ENCODE data around the gene PALD1.

Gene PALD1

GRCh38 chr10:70441161-70441894, 37.2 kb upstream of the PALD1 start, which contains the start of gene NODAL:
TSS of gene NODAL (minus strand) at chr10:70441681. CDS start at chr10:70441667, 14 bp downstream.
- peak within 1 kb of the TSS; percentile 77 for H3K4me3 ChIP-seq (ENCODE audit: low read depth, low read length)
- peaks cover 6% of the 10 kb centered on the region; the same call in 1 of the 2 replicates for H3K36me3 ChIP-seq (ENCODE audit: control insufficient read depth, insufficient read depth, low read length)
- H3K27ac ChIP-seq (ENCODE audit: low read depth, low read length): peak within 1 kb of the TSS; percentile 93
- no peaks in the 10 kb centered on the region for H3K9me3 ChIP-seq (ENCODE audit: control insufficient read depth, insufficient read depth, low read depth, low read length)
- peaks cover 45% of the 10 kb centered on the region for H3K27me3 ChIP-seq (ENCODE audit: control insufficient read depth, insufficient read depth, low read length)
- H3K4me1 ChIP-seq (ENCODE audit: control insufficient read depth, insufficient read depth, low read length): peaks cover 48% of the 10 kb centered on the region
- peak within 1 kb of the TSS; percentile 98 for H3K9ac ChIP-seq (ENCODE audit: low read length)

DNA sequence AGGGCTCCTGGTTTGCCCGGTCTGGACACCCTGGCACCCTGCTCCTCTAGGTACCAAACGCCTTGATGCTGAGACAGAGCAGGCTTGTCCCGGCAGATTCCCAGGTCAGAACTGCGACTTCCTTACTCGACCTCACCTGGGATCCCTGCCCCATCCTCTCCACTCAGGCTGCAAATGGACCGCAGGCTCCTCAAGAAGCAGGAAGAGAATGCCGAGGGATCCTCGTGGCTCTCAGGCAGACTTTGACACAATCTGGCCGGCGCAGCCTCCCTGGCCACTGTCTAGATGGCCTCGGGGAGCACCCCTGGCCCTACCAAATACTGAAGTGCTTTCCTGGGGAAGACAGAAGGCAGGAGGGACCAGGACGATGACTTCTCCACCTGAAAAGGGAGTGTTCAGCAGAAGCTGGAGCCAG, 36.7 kb upstream of the PALD1 start:
- H3K4me1 ChIP-seq (ENCODE audit: control insufficient read depth, insufficient read depth, low read length): peaks cover 52% of the 10 kb centered on the region
- peaks cover 6% of the 10 kb centered on the region; the same call in 1 of the 2 replicates for H3K36me3 ChIP-seq (ENCODE audit: control insufficient read depth, insufficient read depth, low read length)
- no peaks in the 10 kb centered on the region for H3K9me3 ChIP-seq (ENCODE audit: control insufficient read depth, insufficient read depth, low read depth, low read length)
- H3K9ac ChIP-seq (ENCODE audit: low read length): peak overlapping the region; percentile 98
- peak overlapping the region; percentile 93 for H3K27ac ChIP-seq (ENCODE audit: low read depth, low read length)
- peak overlapping the region; percentile 77 for H3K4me3 ChIP-seq (ENCODE audit: low read depth, low read length)
- peaks cover 45% of the 10 kb centered on the region for H3K27me3 ChIP-seq (ENCODE audit: control insufficient read depth, insufficient read depth, low read length)

DNA sequence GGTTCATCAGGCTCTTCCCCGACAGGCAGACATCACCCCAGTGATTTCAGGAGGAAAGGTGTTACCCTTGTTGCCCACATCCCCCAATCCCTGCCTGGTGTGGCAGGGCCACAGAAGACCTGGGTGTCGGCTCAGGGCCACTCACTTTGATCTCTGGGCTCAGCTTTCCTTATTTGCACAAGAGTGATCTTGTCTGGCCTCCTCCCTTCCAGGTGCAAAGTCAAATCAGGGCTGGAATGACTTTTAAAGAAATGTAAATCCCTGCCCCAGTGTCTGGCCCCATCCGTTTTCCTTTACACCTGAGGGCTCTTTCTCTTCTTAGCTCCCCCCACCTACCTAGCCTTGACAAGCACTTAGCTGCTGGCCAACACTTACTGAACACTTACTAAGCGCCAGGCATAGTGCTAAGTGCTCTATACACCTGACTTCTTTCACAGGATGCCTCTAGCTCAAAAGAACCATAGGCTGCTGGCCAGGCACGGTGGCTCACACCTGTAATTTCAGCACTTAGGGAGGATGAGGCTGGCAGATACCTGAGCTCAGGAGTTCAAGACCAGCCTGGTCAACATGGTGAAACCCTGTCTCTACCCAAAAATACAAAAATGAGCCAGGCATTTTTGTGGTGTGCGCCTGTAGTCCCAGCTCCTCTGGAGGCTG, 36.1 kb upstream of the PALD1 start:
- Histone ChIP-seq H3K4me3 (ENCODE audit: low read depth, low read length) (peak overlapping the region; percentile 77), H3K9ac (ENCODE audit: low read length) (peak overlapping the region; percentile 98), H3K27me3 (ENCODE audit: control insufficient read depth, insufficient read depth, low read length) (peaks cover 45% of the 10 kb centered on the region), H3K4me1 (ENCODE audit: control insufficient read depth, insufficient read depth, low read length) (peaks cover 49% of the 10 kb centered on the region), H3K9me3 (ENCODE audit: control insufficient read depth, insufficient read depth, low read depth, low read length) (no peaks in the 10 kb centered on the region), H3K36me3 (ENCODE audit: control insufficient read depth, insufficient read depth, low read length) (peaks cover 6% of the 10 kb centered on the region; the same call in 1 of the 2 replicates), H3K27ac (ENCODE audit: low read depth, low read length) (peak overlapping the region; percentile 93; the same call in 1 of the 2 replicates)

DNA sequence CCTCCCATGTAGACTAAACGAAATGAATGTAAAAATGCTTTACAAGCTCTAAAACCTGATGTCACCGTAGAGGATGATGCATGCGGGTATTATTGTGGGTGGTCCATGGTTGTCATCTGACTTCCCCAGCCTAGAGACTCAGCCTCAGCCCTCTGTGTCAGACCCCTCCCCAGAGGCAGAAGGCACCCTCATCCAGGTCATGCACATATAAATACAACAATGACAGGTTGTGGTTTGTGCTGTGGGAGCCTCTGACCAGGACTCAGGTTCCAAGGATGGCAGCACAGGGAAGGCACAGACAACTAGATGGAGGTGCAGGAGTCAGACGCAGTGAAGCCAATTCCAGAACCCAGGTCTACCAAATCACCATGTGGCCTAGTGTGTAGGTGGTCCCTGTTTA, 33.8 kb upstream of the PALD1 start:
- Histone ChIP-seq H3K27ac (ENCODE audit: low read depth, low read length) (no peak overlapping the region), H3K4me3 (ENCODE audit: low read depth, low read length) (no peak overlapping the region), H3K27me3 (ENCODE audit: control insufficient read depth, insufficient read depth, low read length) (peaks cover 34% of the 10 kb centered on the region), H3K4me1 (ENCODE audit: control insufficient read depth, insufficient read depth, low read length) (peaks cover 45% of the 10 kb centered on the region), H3K9ac (ENCODE audit: low read length) (no peak overlapping the region), H3K36me3 (ENCODE audit: control insufficient read depth, insufficient read depth, low read length) (no peaks in the 10 kb centered on the region), H3K9me3 (ENCODE audit: control insufficient read depth, insufficient read depth, low read depth, low read length) (no peaks in the 10 kb centered on the region)

- Histone ChIP-seq H3K4me1 (ENCODE audit: control insufficient read depth, insufficient read depth, low read length) (peaks cover 52% of the 10 kb centered on the region), H3K36me3 (ENCODE audit: control insufficient read depth, insufficient read depth, low read length) (no peaks in the 10 kb centered on the region), H3K9me3 (ENCODE audit: control insufficient read depth, insufficient read depth, low read depth, low read length) (no peaks in the 10 kb centered on the region), H3K27me3 (ENCODE audit: control insufficient read depth, insufficient read depth, low read length) (peaks cover 22% of the 10 kb centered on the region), H3K9ac (ENCODE audit: low read length) (peak overlapping the region; percentile 51), H3K4me3 (ENCODE audit: low read depth, low read length) (no peak overlapping the region), H3K27ac (ENCODE audit: low read depth, low read length) (peak overlapping the region; percentile 41; the same call in 1 of the 2 replicates)
Observed at GRCh38 chr10:70445718-70446657, 32.6 kb upstream of the PALD1 start.

GRCh38 chr10:70448236-70448635, 30.3 kb upstream of the PALD1 start:
- Histone ChIP-seq H3K9ac (ENCODE audit: low read length) (no peak overlapping the region), H3K27ac (ENCODE audit: low read depth, low read length) (no peak overlapping the region), H3K36me3 (ENCODE audit: control insufficient read depth, insufficient read depth, low read length) (no peaks in the 10 kb centered on the region), H3K4me3 (ENCODE audit: low read depth, low read length) (no peak overlapping the region), H3K4me1 (ENCODE audit: control insufficient read depth, insufficient read depth, low read length) (peaks cover 38% of the 10 kb centered on the region), H3K9me3 (ENCODE audit: control insufficient read depth, insufficient read depth, low read depth, low read length) (no peaks in the 10 kb centered on the region), H3K27me3 (ENCODE audit: control insufficient read depth, insufficient read depth, low read length) (no peaks in the 10 kb centered on the region)

- Histone ChIP-seq H3K27ac (ENCODE audit: low read depth, low read length) (peak overlapping the region; percentile 52; the same call in 1 of the 2 replicates), H3K27me3 (ENCODE audit: control insufficient read depth, insufficient read depth, low read length) (peaks cover 37% of the 10 kb centered on the region), H3K36me3 (ENCODE audit: control insufficient read depth, insufficient read depth, low read length) (no peaks in the 10 kb centered on the region), H3K9ac (ENCODE audit: low read length) (peak overlapping the region; percentile 64), H3K4me1 (ENCODE audit: control insufficient read depth, insufficient read depth, low read length) (peaks cover 55% of the 10 kb centered on the region), H3K4me3 (ENCODE audit: low read depth, low read length) (no peak overlapping the region), H3K9me3 (ENCODE audit: control insufficient read depth, insufficient read depth, low read depth, low read length) (no peaks in the 10 kb centered on the region)
Observed at GRCh38 chr10:70455213-70455630, 23.3 kb upstream of the PALD1 start.

GRCh38 chr10:70456164-70456563, 22.4 kb upstream of the PALD1 start:
- Histone ChIP-seq H3K4me1 (ENCODE audit: control insufficient read depth, insufficient read depth, low read length) (peaks cover 46% of the 10 kb centered on the region), H3K9ac (ENCODE audit: low read length) (peak overlapping the region; percentile 64), H3K4me3 (ENCODE audit: low read depth, low read length) (peak overlapping the region; percentile 36)

GRCh38 chr10:70457759-70458305, 20.7 kb upstream of the PALD1 start:
- peak overlapping the region; percentile 94 for H3K9ac ChIP-seq (ENCODE audit: low read length)
- H3K4me3 ChIP-seq (ENCODE audit: low read depth, low read length): peak overlapping the region; percentile 74
- no peaks in the 10 kb centered on the region for H3K36me3 ChIP-seq (ENCODE audit: control insufficient read depth, insufficient read depth, low read length)
- H3K9me3 ChIP-seq (ENCODE audit: control insufficient read depth, insufficient read depth, low read depth, low read length): no peaks in the 10 kb centered on the region
- H3K27me3 ChIP-seq (ENCODE audit: control insufficient read depth, insufficient read depth, low read length): peaks cover 39% of the 10 kb centered on the region
- H3K4me1 ChIP-seq (ENCODE audit: control insufficient read depth, insufficient read depth, low read length): peaks cover 44% of the 10 kb centered on the region
- peak overlapping the region; percentile 24; the same call in 1 of the 2 replicates for H3K27ac ChIP-seq (ENCODE audit: low read depth, low read length)

More at GRCh38 chr10:70456164-70456563, 22.4 kb upstream of the PALD1 start:
- Histone ChIP-seq H3K9me3 (ENCODE audit: control insufficient read depth, insufficient read depth, low read depth, low read length) (no peaks in the 10 kb centered on the region), H3K27me3 (ENCODE audit: control insufficient read depth, insufficient read depth, low read length) (peaks cover 39% of the 10 kb centered on the region), H3K36me3 (ENCODE audit: control insufficient read depth, insufficient read depth, low read length) (no peaks in the 10 kb centered on the region), H3K27ac (ENCODE audit: low read depth, low read length) (peak overlapping the region; percentile 52; the same call in 1 of the 2 replicates)

- peak overlapping the region; percentile 74 for H3K4me3 ChIP-seq (ENCODE audit: low read depth, low read length)
- H3K27me3 ChIP-seq (ENCODE audit: control insufficient read depth, insufficient read depth, low read length): peaks cover 39% of the 10 kb centered on the region
- H3K4me1 ChIP-seq (ENCODE audit: control insufficient read depth, insufficient read depth, low read length): peaks cover 43% of the 10 kb centered on the region
- H3K9me3 ChIP-seq (ENCODE audit: control insufficient read depth, insufficient read depth, low read depth, low read length): no peaks in the 10 kb centered on the region
- H3K27ac ChIP-seq (ENCODE audit: low read depth, low read length): peak overlapping the region; percentile 24; the same call in 1 of the 2 replicates
- H3K36me3 ChIP-seq (ENCODE audit: control insufficient read depth, insufficient read depth, low read length): no peaks in the 10 kb centered on the region
- H3K9ac ChIP-seq (ENCODE audit: low read length): peak overlapping the region; percentile 94
Observed at GRCh38 chr10:70458329-70459060, 20.1 kb upstream of the PALD1 start.
